NCI-H524 (cell line): ENCODE measurements around the gene FLNB.

ENCODE experiments used
- DNase-seq, 2 experiments: peaks; one replicate each; lab custom pipeline; 2025; lab: John Stamatoyannopoulos, UW

The FLNB gene

GRCh38 chr3:58137306-58137705, 129.1 kb downstream of the FLNB start:
- no peak for DNase-seq

- DNase-seq, result peak in 1 of 2 experiments; percentile 83
Measured at GRCh38 chr3:58141766-58142345, 133.6 kb downstream of the FLNB start.

- no peak for DNase-seq
Measured at GRCh38 chr3:58143417-58144055, 135.3 kb downstream of the FLNB start.

GRCh38 chr3:58144478-58145325, 136.5 kb downstream of the FLNB start:
- DNase-seq, result peak in 1 of 2 experiments; percentile 2

- no peak for DNase-seq
Measured at GRCh38 chr3:58148049-58148448, 139.8 kb downstream of the FLNB start.

- DNase-seq, result no peak
Measured at GRCh38 chr3:58150130-58150809, 142.0 kb downstream of the FLNB start.

- no peak for DNase-seq
Measured at GRCh38 chr3:58150810-58151199, 142.6 kb downstream of the FLNB start.

GRCh38 chr3:58151637-58152036, 143.4 kb downstream of the FLNB start:
- no peak for DNase-seq

- no peak for DNase-seq
Measured at GRCh38 chr3:58152225-58153015, 144.2 kb downstream of the FLNB start.

- DNase-seq, result no peak
Measured at GRCh38 chr3:58153371-58153770, 145.1 kb downstream of the FLNB start.

- DNase-seq, result no peak
Measured at GRCh38 chr3:58154626-58155449, 146.6 kb downstream of the FLNB start.

GRCh38 chr3:58155838-58156237, 147.6 kb downstream of the FLNB start:
- no peak for DNase-seq

- DNase-seq, result peak; percentile 89 to 95
Measured at GRCh38 chr3:58157700-58158099, 149.5 kb downstream of the FLNB start.

- DNase-seq, result peak in 1 of 2 experiments; percentile 55
Measured at GRCh38 chr3:58158442-58159153, 150.4 kb downstream of the FLNB start.

GRCh38 chr3:58160399-58160798, 152.2 kb downstream of the FLNB start:
- no peak for DNase-seq

- DNase-seq, result peak in 1 of 2 experiments; percentile 5
Measured at GRCh38 chr3:58161435-58162398, 153.5 kb downstream of the FLNB start.

- no peak for DNase-seq
Measured at GRCh38 chr3:58163234-58163633, 155.0 kb downstream of the FLNB start.

- DNase-seq, result peak in 1 of 2 experiments; percentile 13
Measured at GRCh38 chr3:58164199-58164879, 156.1 kb downstream of the FLNB start.
